Fibroblast of lung (primary cell): ENCODE measurements around the gene TMEM205. TPM values are rescaled to one million over a fixed set of nuclear protein-coding genes. Genes with fewer than 3 reads are reported as not detected.
"Not testable (repeated sequence)": the region's sequence is repeated elsewhere in the genome, so short reads cannot be mapped to it uniquely, and the experiment has no call there.

Source experiments
- DNase-seq, 2 donors: peaks; one replicate each; pipeline versions ENCODE4 v3.0.0 to v3.0.0-alpha.2; 2010; ENCODE audit warnings: low read depth in 2 of 2
- H2AFZ ChIP-seq: 2 replicates; pipeline ENCODE4 v1.5.1; 2012; ENCODE audit warnings: low read length, control low read depth, inconsistent platforms
- H3K27ac ChIP-seq: 2 replicates; pipeline ENCODE4 v1.5.1; 2011; ENCODE audit warnings: low read length, control low read depth; ENCODE audit not compliant: insufficient read depth
- H3K27me3 ChIP-seq: 2 replicates; pipeline ENCODE4 v1.5.1; 2011; ENCODE audit warnings: mild to moderate bottlenecking, low read length; ENCODE audit not compliant: control insufficient read depth, insufficient read depth
- H3K36me3 ChIP-seq: 2 replicates; pipeline ENCODE4 v1.5.1; 2011; ENCODE audit warnings: low read length; ENCODE audit not compliant: control insufficient read depth, insufficient read depth
- H3K4me1 ChIP-seq: 2 replicates; pipeline ENCODE4 v1.5.1; 2011; ENCODE audit warnings: low read length; ENCODE audit not compliant: control insufficient read depth, insufficient read depth; ENCODE audit errors: extremely low read depth
- H3K4me2 ChIP-seq: 2 replicates; pipeline ENCODE4 v1.5.1; 2011; ENCODE audit warnings: low read length, control low read depth; ENCODE audit not compliant: insufficient read depth; ENCODE audit errors: extremely low read depth
- H3K4me3 ChIP-seq, 4 experiments: fragments of 200-600 bp in 1 of 4; sonication (generic) in 1 of 4; replicated peaks in 1 of 4; 2 replicates each; pipeline ENCODE4 v1.5.1; 2011 to 2016; ENCODE audit warnings: low read length in 4 of 4, low read depth in 3 of 4, mild to moderate bottlenecking in 3 of 4, control low read depth in 2 of 4, inconsistent platforms in 1 of 4, mixed read lengths in 1 of 4; ENCODE audit not compliant: insufficient read depth in 1 of 4; ENCODE audit errors: control extremely low read depth in 1 of 4
- H3K79me2 ChIP-seq: 2 replicates; pipeline ENCODE4 v1.5.1; 2012; ENCODE audit warnings: mild to moderate bottlenecking, low read length, inconsistent platforms; ENCODE audit not compliant: control insufficient read depth, insufficient read depth
- H3K9ac ChIP-seq: 2 replicates; pipeline ENCODE4 v1.5.1; 2011; ENCODE audit warnings: mild to moderate bottlenecking, low read length, control low read depth; ENCODE audit not compliant: insufficient read depth
- H3K9me3 ChIP-seq: 2 replicates; pipeline ENCODE4 v1.5.1; 2012; ENCODE audit warnings: low read depth, low read length; ENCODE audit not compliant: control insufficient read depth, insufficient read depth
- H4K20me1 ChIP-seq: 2 replicates; pipeline ENCODE4 v1.5.1; 2011; ENCODE audit warnings: low read length; ENCODE audit not compliant: control insufficient read depth, insufficient read depth; ENCODE audit errors: extremely low read depth
- EZH2 ChIP-seq: IDR thresholded peaks from 2 replicates; pipeline ENCODE4 v1.5.1; 2012; ENCODE audit warnings: low read length, control low read depth, mild to moderate bottlenecking; ENCODE audit errors: missing control alignments
- polyA plus RNA-seq, 2 donors: library from polyadenylated mRNA; depleted of rRNA in 1 of 2; stranded (reverse) in 1 of 2; unstranded in 1 of 2; fragments of >200 nt; gene quantifications; 2 replicates each; pipeline ENCODE4 v1.2.1, GENCODE V29; 2011 to 2012; ENCODE audit warnings: missing spikeins in 1 of 2
- total RNA-seq: library from RNA; depleted of rRNA; stranded (reverse); fragments of >200 nt; gene quantifications from 2 replicates; pipeline ENCODE4 v1.2.1, GENCODE V29; 2014
- TF ChIP-seq, protein P1 (sequence below), 2 donors: IDR thresholded peaks in 1 of 2; conservative IDR thresholded peaks in 1 of 2; 1 replicate in 1 of 2; 2 replicates in 1 of 2; pipeline ENCODE4 v1.5.1; 2011 to 2012; ENCODE audit warnings: low read length in 2 of 2, control low read depth in 1 of 2, inconsistent platforms in 1 of 2, low read depth in 1 of 2, mild to moderate bottlenecking in 1 of 2

TMEM205 gene
- total and polyA plus RNA-seq, 2 donors (not counting 1 experiment from before 2014, with no cell fraction given) = 54.7 to 68.4 TPM

DNA sequence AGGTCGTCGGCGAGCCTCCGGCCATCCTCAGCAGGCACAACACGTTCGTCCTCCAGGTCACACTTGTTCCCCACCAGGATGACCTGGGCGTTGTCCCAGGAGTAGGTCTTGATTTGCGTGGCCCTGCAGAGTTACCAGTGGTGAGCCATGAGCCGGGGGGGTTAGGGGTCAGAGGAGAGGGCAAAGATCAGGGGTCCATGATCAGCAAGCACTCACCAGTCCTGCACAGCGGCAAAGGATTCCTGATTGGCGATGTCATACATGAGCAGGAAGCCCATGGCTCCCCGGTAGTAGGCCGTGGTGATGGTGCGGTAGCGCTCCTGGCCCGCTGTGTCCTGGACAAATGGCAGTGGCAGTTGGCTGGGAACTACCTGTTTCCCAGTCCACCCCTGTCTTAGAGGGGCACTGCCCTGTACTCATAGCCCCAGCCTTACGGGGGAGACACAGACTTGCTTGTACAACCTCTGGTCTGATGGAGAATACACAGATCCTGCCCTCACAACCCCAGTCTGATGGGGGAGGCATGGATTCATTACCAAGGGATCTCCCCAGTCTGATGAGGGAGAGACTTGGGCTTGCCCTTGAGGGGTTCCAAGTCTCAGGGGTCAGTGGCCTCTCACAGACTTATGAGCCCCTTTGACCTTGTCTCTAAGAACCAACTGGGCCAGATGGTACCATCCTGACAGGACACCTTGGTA is 10.5 kb downstream of the TMEM205 start:
- Histone ChIP-seq H3K79me2 (no peaks in the 10 kb centered on the region), H2AFZ (no peak overlapping the region), H3K9me3 (no peaks in the 10 kb centered on the region)

DNA sequence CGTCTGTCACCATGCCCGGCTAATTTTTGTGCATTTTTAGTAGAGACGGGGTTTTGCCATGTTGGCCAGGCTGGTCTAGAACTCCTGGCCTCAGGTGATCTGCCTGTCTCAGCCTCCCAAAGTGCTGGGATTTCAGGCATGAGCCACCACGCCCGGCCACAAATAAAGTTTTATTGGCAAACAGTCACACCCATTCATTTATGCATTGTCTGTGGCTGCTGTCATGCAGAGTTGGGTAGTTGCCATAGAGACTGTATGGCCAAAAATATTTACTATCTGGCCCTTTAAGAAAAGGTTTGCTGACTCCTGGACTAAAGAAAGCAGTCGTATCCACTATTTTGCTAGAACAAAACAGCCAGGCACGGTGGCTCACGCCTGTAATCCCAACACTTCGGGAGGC is 12.2 kb downstream of the TMEM205 start:
- DNase-seq, H3K4me3 ChIP-seq: not testable (repeated sequence)

More for the DNA sequence above, 10.5 kb downstream of the TMEM205 start:
- no peaks in the 10 kb centered on the region for H4K20me1 ChIP-seq
- no peak overlapping the region for H3K4me2 ChIP-seq
- no peak overlapping the region for H3K27ac ChIP-seq
- TF ChIP-seq, protein P1, sequence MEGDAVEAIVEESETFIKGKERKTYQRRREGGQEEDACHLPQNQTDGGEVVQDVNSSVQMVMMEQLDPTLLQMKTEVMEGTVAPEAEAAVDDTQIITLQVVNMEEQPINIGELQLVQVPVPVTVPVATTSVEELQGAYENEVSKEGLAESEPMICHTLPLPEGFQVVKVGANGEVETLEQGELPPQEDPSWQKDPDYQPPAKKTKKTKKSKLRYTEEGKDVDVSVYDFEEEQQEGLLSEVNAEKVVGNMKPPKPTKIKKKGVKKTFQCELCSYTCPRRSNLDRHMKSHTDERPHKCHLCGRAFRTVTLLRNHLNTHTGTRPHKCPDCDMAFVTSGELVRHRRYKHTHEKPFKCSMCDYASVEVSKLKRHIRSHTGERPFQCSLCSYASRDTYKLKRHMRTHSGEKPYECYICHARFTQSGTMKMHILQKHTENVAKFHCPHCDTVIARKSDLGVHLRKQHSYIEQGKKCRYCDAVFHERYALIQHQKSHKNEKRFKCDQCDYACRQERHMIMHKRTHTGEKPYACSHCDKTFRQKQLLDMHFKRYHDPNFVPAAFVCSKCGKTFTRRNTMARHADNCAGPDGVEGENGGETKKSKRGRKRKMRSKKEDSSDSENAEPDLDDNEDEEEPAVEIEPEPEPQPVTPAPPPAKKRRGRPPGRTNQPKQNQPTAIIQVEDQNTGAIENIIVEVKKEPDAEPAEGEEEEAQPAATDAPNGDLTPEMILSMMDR (conservative IDR thresholded peaks at IDR 0.05 in 1 of 2, IDR thresholded peaks at IDR 0.05 in 1 of 2; ENCODE audit: low read depth in 1 of 2, low read length in 2 of 2) = no peak
- TF ChIP-seq EZH2 = no peak
- H3K4me3 ChIP-seq = no peak overlapping the region
- H3K27me3 ChIP-seq = no peaks in the 10 kb centered on the region
- no peak overlapping the region for H3K9ac ChIP-seq
- H3K4me1 ChIP-seq = peaks cover 3% of the 10 kb centered on the region
- DNase-seq = no peak
- peaks cover 2% of the 10 kb centered on the region for H3K36me3 ChIP-seq

DNA sequence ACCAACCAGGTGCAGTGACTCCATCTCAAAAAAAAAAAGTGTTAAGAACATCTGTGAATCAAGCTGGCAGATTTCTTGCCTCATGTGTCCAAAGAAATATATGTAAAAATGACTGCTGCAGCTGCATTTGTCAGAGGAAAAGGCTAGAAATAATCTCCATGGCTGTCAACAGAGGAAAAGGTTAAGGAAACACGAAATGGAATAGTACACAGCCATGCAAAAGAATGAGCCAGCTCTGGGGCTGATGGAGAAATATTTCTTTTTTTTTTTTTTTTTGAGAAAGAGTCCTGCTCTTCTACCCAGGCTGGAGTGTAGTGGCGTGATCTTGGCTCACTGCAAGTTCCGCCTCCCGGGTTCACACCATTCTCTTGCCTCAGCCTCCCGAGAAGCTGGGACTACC is 13.2 kb downstream of the TMEM205 start:
- no peaks in the 10 kb centered on the region for H3K9me3 ChIP-seq
- no peaks in the 10 kb centered on the region for H3K4me1 ChIP-seq
- no peaks in the 10 kb centered on the region for H3K27me3 ChIP-seq
- TF ChIP-seq, protein P1 (conservative IDR thresholded peaks at IDR 0.05 in 1 of 2, IDR thresholded peaks at IDR 0.05 in 1 of 2; ENCODE audit: low read depth in 1 of 2, low read length in 2 of 2) = no peak
- TF ChIP-seq EZH2 = no peak
- no peak overlapping the region for H2AFZ ChIP-seq
- no peak overlapping the region for H3K27ac ChIP-seq
- H3K4me3 ChIP-seq = no peak overlapping the region
- no peak overlapping the region for H3K4me2 ChIP-seq
- peaks cover 2% of the 10 kb centered on the region for H3K36me3 ChIP-seq
- H3K79me2 ChIP-seq = no peaks in the 10 kb centered on the region
- no peak for DNase-seq
- H4K20me1 ChIP-seq = no peaks in the 10 kb centered on the region
- no peak overlapping the region for H3K9ac ChIP-seq

More for the DNA sequence above, 12.2 kb downstream of the TMEM205 start:
- not testable (repeated sequence) for H2AFZ ChIP-seq, H3K36me3 ChIP-seq, H4K20me1 ChIP-seq, H3K79me2 ChIP-seq, H3K4me1 ChIP-seq, H3K9ac ChIP-seq, H3K27ac ChIP-seq, H3K27me3 ChIP-seq, H3K9me3 ChIP-seq, H3K4me2 ChIP-seq
